GM10266 (cell line): Measurements from ENCODE around the gene FZD10.

ENCODE experiments used
- DNase-seq: peaks from one replicate; pipeline ENCODE4 v3.0.0; 2012; ENCODE audit errors: extremely low spot score
- CTCF ChIP-seq: IDR thresholded peaks from 2 replicates; pipeline ENCODE4 v1.5.1; 2012; ENCODE audit warnings: mild to moderate bottlenecking, low read depth; ENCODE audit not compliant: control insufficient read depth, insufficient read depth; ENCODE audit errors: missing control alignments

Gene FZD10

GRCh38 chr12:130167537-130167936 lies 5.3 kb downstream of the FZD10 start:
- DNase-seq, result no peak
- no peak for TF ChIP-seq CTCF

GRCh38 chr12:130169256-130169655 lies 7.0 kb downstream of the FZD10 start:
- no peak for TF ChIP-seq CTCF

GRCh38 chr12:130169924-130170323 lies 7.7 kb downstream of the FZD10 start:
- no peak for TF ChIP-seq CTCF
- DNase-seq, result no peak

More at GRCh38 chr12:130169256-130169655, 7.0 kb downstream of the FZD10 start:
- no peak for DNase-seq

- TF ChIP-seq CTCF, result no peak
- no peak for DNase-seq
Observed at GRCh38 chr12:130170611-130171010, 8.3 kb downstream of the FZD10 start.

GRCh38 chr12:130177635-130178242 lies 15.5 kb downstream of the FZD10 start:
- DNase-seq, result no peak
- TF ChIP-seq CTCF, result no peak

GRCh38 chr12:130178282-130178681 lies 16.0 kb downstream of the FZD10 start:
- DNase-seq, result no peak
- TF ChIP-seq CTCF, result no peak

GRCh38 chr12:130179191-130179590 lies 16.9 kb downstream of the FZD10 start:
- no peak for DNase-seq
- no peak for TF ChIP-seq CTCF
